GM18502 (cell line): ENCODE results near the gene DIS3L2.
"Not testable (repeated sequence)": the region's sequence is repeated elsewhere in the genome, so short reads cannot be mapped to it uniquely, and the experiment has no call there.

Experiments
- ATAC-seq: cut with Tn5 transposase; IDR thresholded peaks from one replicate; pipeline ENCODE4 v1.9.1; 2021; ENCODE audit warnings: mild to moderate bottlenecking; ENCODE audit not compliant: unreplicated experiment, poor library complexity

DIS3L2 gene

GRCh38 chr2:232310696-232311095, 349.2 kb downstream of the DIS3L2 start:
- no peak for ATAC-seq

- not testable (repeated sequence) for ATAC-seq
These were observed 352.1 kb downstream of the DIS3L2 start for GRCh38 chr2:232313645-232314044.

GRCh38 chr2:232315049-232315922, 353.8 kb downstream of the DIS3L2 start:
- peak; percentile 86 for ATAC-seq

- ATAC-seq = no peak
These were observed 354.4 kb downstream of the DIS3L2 start for GRCh38 chr2:232315923-232316299.

GRCh38 chr2:232316461-232317330, 355.2 kb downstream of the DIS3L2 start:
- ATAC-seq = no peak

GRCh38 chr2:232318169-232318855, 356.8 kb downstream of the DIS3L2 start:
- ATAC-seq = no peak

GRCh38 chr2:232319067-232319802, 357.7 kb downstream of the DIS3L2 start:
- ATAC-seq = no peak

- ATAC-seq = no peak
These were observed 358.4 kb downstream of the DIS3L2 start for GRCh38 chr2:232319803-232320442.

- ATAC-seq = no peak
These were observed 358.9 kb downstream of the DIS3L2 start for GRCh38 chr2:232320443-232320803.

GRCh38 chr2:232321156-232321816, 359.8 kb downstream of the DIS3L2 start:
- ATAC-seq = no peak

- no peak for ATAC-seq
These were observed 360.5 kb downstream of the DIS3L2 start for GRCh38 chr2:232321817-232322559.

GRCh38 chr2:232322560-232323327, 361.2 kb downstream of the DIS3L2 start:
- ATAC-seq = no peak

GRCh38 chr2:232323328-232323650, 361.8 kb downstream of the DIS3L2 start:
- no peak for ATAC-seq

GRCh38 chr2:232323967-232324366, 362.5 kb downstream of the DIS3L2 start:
- ATAC-seq = not testable (repeated sequence)

- no peak for ATAC-seq
These were observed 363.3 kb downstream of the DIS3L2 start for GRCh38 chr2:232324778-232325177.

GRCh38 chr2:232325324-232326273, 364.1 kb downstream of the DIS3L2 start:
- ATAC-seq = peak; percentile 41
